Measurements from ENCODE around the gene CPEB2.

GRCh38 chr4:15040916-15041463, 38.7 kb downstream of the CPEB2 start:
- TF ChIP-seq POLR2A (IDR thresholded peaks at IDR 0.05) = no peak
- TF ChIP-seq, protein P1, sequence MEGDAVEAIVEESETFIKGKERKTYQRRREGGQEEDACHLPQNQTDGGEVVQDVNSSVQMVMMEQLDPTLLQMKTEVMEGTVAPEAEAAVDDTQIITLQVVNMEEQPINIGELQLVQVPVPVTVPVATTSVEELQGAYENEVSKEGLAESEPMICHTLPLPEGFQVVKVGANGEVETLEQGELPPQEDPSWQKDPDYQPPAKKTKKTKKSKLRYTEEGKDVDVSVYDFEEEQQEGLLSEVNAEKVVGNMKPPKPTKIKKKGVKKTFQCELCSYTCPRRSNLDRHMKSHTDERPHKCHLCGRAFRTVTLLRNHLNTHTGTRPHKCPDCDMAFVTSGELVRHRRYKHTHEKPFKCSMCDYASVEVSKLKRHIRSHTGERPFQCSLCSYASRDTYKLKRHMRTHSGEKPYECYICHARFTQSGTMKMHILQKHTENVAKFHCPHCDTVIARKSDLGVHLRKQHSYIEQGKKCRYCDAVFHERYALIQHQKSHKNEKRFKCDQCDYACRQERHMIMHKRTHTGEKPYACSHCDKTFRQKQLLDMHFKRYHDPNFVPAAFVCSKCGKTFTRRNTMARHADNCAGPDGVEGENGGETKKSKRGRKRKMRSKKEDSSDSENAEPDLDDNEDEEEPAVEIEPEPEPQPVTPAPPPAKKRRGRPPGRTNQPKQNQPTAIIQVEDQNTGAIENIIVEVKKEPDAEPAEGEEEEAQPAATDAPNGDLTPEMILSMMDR (IDR thresholded peaks at IDR 0.05 in 4 of 5, conservative IDR thresholded peaks at IDR 0.05 in 1 of 5) = no peak
